Activated CD8-positive, alpha-beta memory T cell treated with anti-CD3 and anti-CD28 coated beads for 4 hours (primary cell): ENCODE data around the gene EML2.

Experiments
- DNase-seq, 2 donors: peaks; one replicate each; pipeline ENCODE4 v3.0.0-alpha.2; 2020; ENCODE audit warnings: low read depth in 2 of 2

The EML2 gene

DNA sequence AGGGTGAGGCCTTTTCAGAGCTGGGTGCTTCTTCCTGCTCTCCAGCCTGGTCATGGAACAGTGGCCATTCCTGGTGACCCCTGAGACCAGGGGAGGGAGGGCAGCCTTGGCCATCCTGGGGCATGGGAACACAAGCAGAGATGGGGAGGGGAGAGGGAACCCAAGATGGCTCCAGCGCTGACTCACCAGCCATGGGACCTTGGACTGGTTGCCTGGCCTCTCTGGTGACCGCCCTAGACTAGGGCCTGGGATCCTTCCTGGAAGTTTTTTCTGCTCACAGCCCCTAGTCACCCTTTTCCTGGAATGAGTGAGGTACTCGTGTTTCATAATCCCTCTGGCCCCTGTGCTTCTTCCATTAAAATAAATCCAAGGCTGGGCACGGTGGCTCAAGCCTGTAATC is 51.3 kb downstream of the EML2 start:
- DNase-seq, result no peak

GRCh38 chr19:45585158-45585577 is 54.0 kb downstream of the EML2 start:
- no peak for DNase-seq

- peak; percentile 99 for DNase-seq
Observed at GRCh38 chr19:45584332-45585157, 54.7 kb downstream of the EML2 start, which contains the start of gene OPA3. OPA3 (minus strand) TSS chr19:45584802; CDS start chr19:45584764, 38 bp downstream.

- no peak for DNase-seq
Observed at GRCh38 chr19:45581576-45581975, 57.6 kb downstream of the EML2 start.

- no peak for DNase-seq
Observed at GRCh38 chr19:45578861-45579260, 60.3 kb downstream of the EML2 start.

GRCh38 chr19:45577111-45577905 is 61.9 kb downstream of the EML2 start:
- DNase-seq, result no peak

- DNase-seq, result no peak
Observed at GRCh38 chr19:45576682-45577081, 62.5 kb downstream of the EML2 start.

- no peak for DNase-seq
Observed at GRCh38 chr19:45575216-45575615, 64.0 kb downstream of the EML2 start.

GRCh38 chr19:45574526-45574925 is 64.7 kb downstream of the EML2 start:
- DNase-seq, result no peak

- no peak for DNase-seq
Observed at GRCh38 chr19:45571457-45572220, 67.6 kb downstream of the EML2 start.

DNA sequence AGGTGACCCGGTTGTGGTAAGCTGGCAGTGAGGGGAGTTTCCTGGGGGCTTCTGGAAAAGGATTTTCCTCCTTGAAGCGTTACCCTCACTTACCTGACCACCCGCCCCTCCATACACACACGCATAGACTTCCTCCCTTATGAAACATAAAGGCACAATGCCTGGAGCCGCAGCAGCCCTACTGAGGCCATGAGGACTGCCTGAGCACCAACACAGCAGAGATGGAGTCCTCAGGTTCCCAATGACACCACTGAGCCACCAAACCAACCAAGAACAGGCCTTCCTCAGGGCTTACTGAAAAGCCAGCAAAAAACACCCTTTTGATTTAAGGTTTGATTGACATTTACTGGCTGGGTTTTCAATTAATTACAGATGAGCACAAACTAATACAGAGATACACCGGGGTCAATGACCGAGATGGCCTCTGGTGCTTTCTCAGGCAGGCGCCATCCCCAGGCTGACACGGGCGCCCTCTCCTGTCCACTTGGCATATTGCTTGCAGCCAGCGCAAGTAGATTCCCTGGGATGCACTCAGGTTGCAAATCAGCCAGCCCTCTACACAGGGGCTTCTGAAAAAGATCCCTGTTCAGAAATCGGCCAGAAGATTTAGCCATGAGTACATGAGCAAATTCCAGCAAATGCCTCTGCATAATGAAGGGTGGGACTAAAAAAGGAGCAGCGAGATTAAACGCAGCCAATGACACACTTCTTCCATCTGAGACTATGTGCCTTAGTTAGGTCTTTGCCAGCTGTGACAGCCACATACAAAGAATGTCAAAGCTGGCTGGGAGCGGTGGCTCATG is 69.4 kb downstream of the EML2 start:
- DNase-seq, result peak in 1 of 2 donors; percentile 21

DNA sequence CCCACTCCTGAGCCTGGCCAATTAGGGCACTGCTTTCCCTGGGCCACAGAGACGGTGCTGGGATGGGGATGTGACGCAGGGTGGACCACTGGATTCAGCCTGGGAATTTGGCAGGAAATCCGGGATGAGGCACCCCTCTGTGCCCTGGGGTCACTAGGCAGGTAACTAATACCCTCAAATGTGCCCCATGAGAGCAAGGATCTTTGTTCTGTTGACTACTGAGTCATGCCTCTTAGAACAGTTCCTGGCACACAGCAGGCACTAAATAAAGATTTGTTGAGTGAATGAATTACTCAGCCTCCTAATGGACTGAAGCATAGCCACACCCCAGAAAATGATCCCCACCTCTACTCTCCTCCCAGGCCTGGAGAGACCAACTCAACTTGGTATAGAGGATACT is 70.5 kb downstream of the EML2 start:
- no peak for DNase-seq

DNA sequence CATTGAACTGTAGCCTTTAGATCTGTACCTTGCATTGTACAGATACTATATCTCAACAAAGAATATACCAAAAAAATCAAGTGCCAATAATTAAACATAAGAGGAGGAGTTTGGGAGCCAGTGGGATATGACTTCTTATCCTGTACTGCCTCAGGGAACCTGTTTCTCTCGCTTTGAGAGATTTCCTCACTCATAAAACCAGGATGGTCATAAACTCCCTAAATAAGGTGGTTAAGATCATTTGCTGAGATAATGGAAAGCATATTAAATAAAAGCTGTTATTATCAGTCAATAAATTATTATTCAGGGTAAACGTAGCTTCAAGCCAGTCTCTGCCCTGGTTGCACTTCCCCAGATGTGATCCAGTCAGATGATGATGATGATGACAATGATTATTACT is 71.6 kb downstream of the EML2 start:
- DNase-seq, result no peak

- no peak for DNase-seq
Observed at GRCh38 chr19:45564131-45564780, 74.9 kb downstream of the EML2 start.

DNA sequence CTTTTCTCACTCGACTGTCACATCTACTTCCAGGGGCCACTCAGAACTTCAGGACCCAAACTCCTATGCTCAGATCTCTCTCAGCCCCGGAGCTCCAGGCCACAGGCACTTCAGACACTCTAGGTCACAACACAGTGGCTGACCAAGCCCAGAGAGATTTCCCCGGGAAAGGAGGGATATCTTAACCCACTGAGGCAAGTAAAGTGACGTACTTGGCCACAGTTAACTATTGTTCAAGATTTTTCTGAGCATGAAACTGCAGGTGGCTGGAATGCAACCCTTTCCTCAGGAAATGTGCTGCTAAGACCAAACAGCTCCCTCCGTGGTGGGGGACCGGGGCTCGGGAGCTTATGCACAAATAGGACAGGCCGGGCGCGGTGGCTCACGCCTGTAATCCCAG is 78.5 kb downstream of the EML2 start:
- DNase-seq, result no peak

GRCh38 chr19:45560038-45560437 is 79.2 kb downstream of the EML2 start:
- no peak for DNase-seq
